GM19025 (cell line): ENCODE data around the gene PDK4.
"Not testable (repeated sequence)": the region's sequence is repeated elsewhere in the genome, so short reads cannot be mapped to it uniquely, and the experiment has no call there.

Source experiments
- ATAC-seq: cut with Tn5 transposase; IDR thresholded peaks from one replicate; pipeline ENCODE4 v1.9.1; 2021; ENCODE audit warnings: mild to moderate bottlenecking, low read depth, moderate library complexity; ENCODE audit not compliant: unreplicated experiment

The PDK4 gene

GRCh38 chr7:95605275-95605674 lies 9.0 kb upstream of the PDK4 start:
- no peak for ATAC-seq

- not testable (repeated sequence) for ATAC-seq
Measured at GRCh38 chr7:95604811-95605210, 8.5 kb upstream of the PDK4 start.

- not testable (repeated sequence) for ATAC-seq
Measured at GRCh38 chr7:95604397-95604796, 8.1 kb upstream of the PDK4 start.

GRCh38 chr7:95602421-95602820 lies 6.1 kb upstream of the PDK4 start:
- no peak for ATAC-seq

GRCh38 chr7:95601316-95601715 lies 5.0 kb upstream of the PDK4 start:
- ATAC-seq, result no peak

- ATAC-seq, result no peak
Measured at GRCh38 chr7:95599069-95599468, 2.8 kb upstream of the PDK4 start.

- ATAC-seq, result no peak
Measured at GRCh38 chr7:95598511-95598910, 2.2 kb upstream of the PDK4 start.

GRCh38 chr7:95595746-95596197 lies 544 bp downstream of the PDK4 start:
- no peak for ATAC-seq

GRCh38 chr7:95594185-95594584 lies 2.1 kb downstream of the PDK4 start:
- no peak for ATAC-seq

GRCh38 chr7:95593343-95593742 lies 3.0 kb downstream of the PDK4 start:
- ATAC-seq, result no peak

- no peak for ATAC-seq
Measured at GRCh38 chr7:95592570-95592969, 3.7 kb downstream of the PDK4 start.

GRCh38 chr7:95590387-95591248 lies 5.7 kb downstream of the PDK4 start:
- ATAC-seq, result no peak

- ATAC-seq, result no peak
Measured at GRCh38 chr7:95589766-95590165, 6.5 kb downstream of the PDK4 start.

- no peak for ATAC-seq
Measured at GRCh38 chr7:95589031-95589430, 7.3 kb downstream of the PDK4 start.

- ATAC-seq, result no peak
Measured at GRCh38 chr7:95586951-95587301, 9.4 kb downstream of the PDK4 start.

GRCh38 chr7:95585426-95585789 lies 10.9 kb downstream of the PDK4 start:
- ATAC-seq, result no peak

- no peak for ATAC-seq
Measured at GRCh38 chr7:95584769-95585425, 11.4 kb downstream of the PDK4 start.

- ATAC-seq, result no peak
Measured at GRCh38 chr7:95583834-95584621, 12.3 kb downstream of the PDK4 start.

GRCh38 chr7:95582578-95583293 lies 13.6 kb downstream of the PDK4 start:
- no peak for ATAC-seq

- no peak for ATAC-seq
Measured at GRCh38 chr7:95581467-95581866, 14.8 kb downstream of the PDK4 start.

GRCh38 chr7:95579318-95579717 lies 17.0 kb downstream of the PDK4 start:
- no peak for ATAC-seq
